ENCODE data around the gene MAPKAPK3. TPM values are rescaled to one million over a fixed set of nuclear protein-coding genes. Genes with fewer than 3 reads are reported as not detected.

The MAPKAPK3 gene
- total and polyA plus RNA-seq, 12 donors: 40.6 to 101 (median 65.0) TPM

GRCh38 chr3:50572801-50573371, 44.1 kb upstream of the MAPKAPK3 start:
- Histone ChIP-seq H3K4me3 (no peak overlapping the region), H3K4me1 (replicated peaks in 1 of 2) (peaks cover 11 to 18% of the 10 kb centered on the region in 2 donors), H3K27ac (no peak overlapping the region), H3K36me3 (replicated peaks in 1 of 2) (peaks cover 0 to 7% of the 10 kb centered on the region in 2 donors), H3K27me3 (no peaks in the 10 kb centered on the region), H3K9me3 (replicated peaks in 1 of 3) (no peaks in the 10 kb centered on the region)
- intact Hi-C loops (cut with DNase I): loop anchor here in 1 of 2 donors (2.0 kb wide), 1 partner anchor 40 kb away; no protein-coding TSS in a partner anchor
- no peak for DNase-seq
- 66 to 97% (median 88%) methylated on average over 3 to 4 of the region's 4 CpGs for WGBS, 4 donors
- TF ChIP-seq POLR2A (IDR thresholded peaks at IDR 0.05) (no peak), CTCF (IDR thresholded peaks at IDR 0.05) (no peak)

GRCh38 chr3:50573566-50574443, 43.1 kb upstream of the MAPKAPK3 start:
- TF ChIP-seq POLR2A (IDR thresholded peaks at IDR 0.05): no peak
- H3K27ac ChIP-seq: no peak overlapping the region
- no peaks in the 10 kb centered on the region for H3K9me3 ChIP-seq (replicated peaks in 1 of 3)
- DNase-seq: no peak
- intact Hi-C loops (cut with DNase I): loop anchor here in 1 of 2 donors (2.0 kb wide), 1 partner anchor 39 kb away; no protein-coding TSS in a partner anchor
- no peak overlapping the region for H3K4me3 ChIP-seq
- WGBS, 4 donors: 83 to 86% (median 86%) methylated on average over 4 to 8 of the region's 8 CpGs
- H3K27me3 ChIP-seq: no peaks in the 10 kb centered on the region
- peaks cover 7 to 9% of the 10 kb centered on the region in 2 donors for H3K4me1 ChIP-seq (replicated peaks in 1 of 2)
- peaks cover 0 to 11% of the 10 kb centered on the region in 2 donors for H3K36me3 ChIP-seq (replicated peaks in 1 of 2)

GRCh38 chr3:50574444-50574831, 42.5 kb upstream of the MAPKAPK3 start:
- peaks cover 0 to 11% of the 10 kb centered on the region in 2 donors for H3K36me3 ChIP-seq (replicated peaks in 1 of 2)
- H3K27me3 ChIP-seq: no peaks in the 10 kb centered on the region
- H3K4me3 ChIP-seq: no peak overlapping the region
- H3K27ac ChIP-seq: no peak overlapping the region
- no peak for DNase-seq
- no peaks in the 10 kb centered on the region for H3K9me3 ChIP-seq (replicated peaks in 1 of 3)
- intact Hi-C loops (cut with DNase I): no loop called here
- WGBS, 4 donors: 67 to 88% (median 82%) methylated on average over 1 of the region's 1 CpG
- peaks cover 7 to 9% of the 10 kb centered on the region in 2 donors for H3K4me1 ChIP-seq (replicated peaks in 1 of 2)
- TF ChIP-seq POLR2A (IDR thresholded peaks at IDR 0.05) (no peak), CTCF (IDR thresholded peaks at IDR 0.05) (no peak)

- DNase-seq: no peak
- no peak overlapping the region for H3K27ac ChIP-seq
- no peak for TF ChIP-seq POLR2A (IDR thresholded peaks at IDR 0.05)
- no peak for TF ChIP-seq CTCF (IDR thresholded peaks at IDR 0.05)
- peaks cover 0 to 11% of the 10 kb centered on the region in 2 donors for H3K36me3 ChIP-seq (replicated peaks in 1 of 2)
- 91 to 96% (median 93%) methylated on average over 6 of the region's 6 CpGs for WGBS, 4 donors
- H3K4me3 ChIP-seq: no peak overlapping the region
- H3K4me1 ChIP-seq (replicated peaks in 1 of 2): peaks cover 0 to 2% of the 10 kb centered on the region in 2 donors
- H3K9me3 ChIP-seq (replicated peaks in 1 of 3): no peaks in the 10 kb centered on the region
- intact Hi-C loops (cut with DNase I): no loop called here
- no peaks in the 10 kb centered on the region for H3K27me3 ChIP-seq
Observed at GRCh38 chr3:50575372-50575771, 41.6 kb upstream of the MAPKAPK3 start.
